Measurements from ENCODE around the gene SOCS1.

DNA sequence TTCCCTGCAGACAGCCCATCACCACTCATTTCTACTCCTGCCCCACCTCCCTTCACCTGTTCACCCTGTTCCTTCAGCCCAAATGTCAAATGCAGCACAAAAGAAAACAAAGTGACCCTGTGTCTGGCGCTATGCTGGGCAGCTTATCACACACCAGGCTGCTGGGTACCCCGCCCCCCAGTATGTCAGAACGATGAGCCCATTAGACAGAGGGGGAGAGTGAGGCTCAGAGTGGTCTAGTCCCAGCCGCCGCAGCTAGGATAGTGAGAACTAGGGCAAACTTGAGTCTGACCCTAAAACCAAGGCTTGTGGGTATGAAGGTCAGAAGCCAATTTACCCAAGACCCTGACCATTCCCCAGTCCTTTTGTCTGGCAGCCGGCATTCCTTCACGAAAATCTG, 9.1 kb upstream of the SOCS1 start:
- TF ChIP-seq, protein P1, sequence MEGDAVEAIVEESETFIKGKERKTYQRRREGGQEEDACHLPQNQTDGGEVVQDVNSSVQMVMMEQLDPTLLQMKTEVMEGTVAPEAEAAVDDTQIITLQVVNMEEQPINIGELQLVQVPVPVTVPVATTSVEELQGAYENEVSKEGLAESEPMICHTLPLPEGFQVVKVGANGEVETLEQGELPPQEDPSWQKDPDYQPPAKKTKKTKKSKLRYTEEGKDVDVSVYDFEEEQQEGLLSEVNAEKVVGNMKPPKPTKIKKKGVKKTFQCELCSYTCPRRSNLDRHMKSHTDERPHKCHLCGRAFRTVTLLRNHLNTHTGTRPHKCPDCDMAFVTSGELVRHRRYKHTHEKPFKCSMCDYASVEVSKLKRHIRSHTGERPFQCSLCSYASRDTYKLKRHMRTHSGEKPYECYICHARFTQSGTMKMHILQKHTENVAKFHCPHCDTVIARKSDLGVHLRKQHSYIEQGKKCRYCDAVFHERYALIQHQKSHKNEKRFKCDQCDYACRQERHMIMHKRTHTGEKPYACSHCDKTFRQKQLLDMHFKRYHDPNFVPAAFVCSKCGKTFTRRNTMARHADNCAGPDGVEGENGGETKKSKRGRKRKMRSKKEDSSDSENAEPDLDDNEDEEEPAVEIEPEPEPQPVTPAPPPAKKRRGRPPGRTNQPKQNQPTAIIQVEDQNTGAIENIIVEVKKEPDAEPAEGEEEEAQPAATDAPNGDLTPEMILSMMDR (IDR thresholded peaks at IDR 0.05), result no peak
- TF ChIP-seq POLR2A (IDR thresholded peaks at IDR 0.05), result no peak

All from adrenal gland (tissue), 5 donors.